PC-9 (cell line): ENCODE measurements around the gene TIMM9.

Source experiments
- EZH2 ChIP-seq: fragments of 200-600 bp; sonication (generic); IDR thresholded peaks from 2 replicates; pipeline ENCODE4 v1.8.0; 2017; ENCODE audit warnings: antibody characterized with exemption, low read depth
- TF ChIP-seq, protein P1 (sequence below): fragments of 200-600 bp; sonication (generic); conservative IDR thresholded peaks from 2 replicates; pipeline ENCODE4 v1.6.1; 2017; ENCODE audit warnings: mixed run types, antibody characterized with exemption, mild to moderate bottlenecking, moderate library complexity

DNA sequence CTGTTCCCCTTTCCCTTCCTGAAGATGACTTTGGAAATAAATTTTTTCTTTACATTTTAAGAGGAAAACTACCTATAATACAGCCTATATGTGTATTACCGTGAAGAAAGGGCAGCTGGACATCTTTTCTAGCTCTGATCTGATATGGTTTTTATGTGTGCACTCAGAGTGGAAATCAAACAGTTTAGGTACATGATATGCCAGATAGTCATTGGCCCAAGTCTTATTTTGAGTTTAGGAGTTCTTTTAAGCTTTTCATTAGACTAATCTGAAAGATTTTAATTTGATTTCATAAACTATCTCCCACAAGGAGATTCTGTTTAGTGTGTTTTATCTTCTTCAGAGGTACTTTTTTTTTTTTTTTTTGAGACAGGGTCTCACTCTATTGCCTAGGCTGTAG is 49.0 kb upstream of the TIMM9 start:
- TF ChIP-seq, protein P1, sequence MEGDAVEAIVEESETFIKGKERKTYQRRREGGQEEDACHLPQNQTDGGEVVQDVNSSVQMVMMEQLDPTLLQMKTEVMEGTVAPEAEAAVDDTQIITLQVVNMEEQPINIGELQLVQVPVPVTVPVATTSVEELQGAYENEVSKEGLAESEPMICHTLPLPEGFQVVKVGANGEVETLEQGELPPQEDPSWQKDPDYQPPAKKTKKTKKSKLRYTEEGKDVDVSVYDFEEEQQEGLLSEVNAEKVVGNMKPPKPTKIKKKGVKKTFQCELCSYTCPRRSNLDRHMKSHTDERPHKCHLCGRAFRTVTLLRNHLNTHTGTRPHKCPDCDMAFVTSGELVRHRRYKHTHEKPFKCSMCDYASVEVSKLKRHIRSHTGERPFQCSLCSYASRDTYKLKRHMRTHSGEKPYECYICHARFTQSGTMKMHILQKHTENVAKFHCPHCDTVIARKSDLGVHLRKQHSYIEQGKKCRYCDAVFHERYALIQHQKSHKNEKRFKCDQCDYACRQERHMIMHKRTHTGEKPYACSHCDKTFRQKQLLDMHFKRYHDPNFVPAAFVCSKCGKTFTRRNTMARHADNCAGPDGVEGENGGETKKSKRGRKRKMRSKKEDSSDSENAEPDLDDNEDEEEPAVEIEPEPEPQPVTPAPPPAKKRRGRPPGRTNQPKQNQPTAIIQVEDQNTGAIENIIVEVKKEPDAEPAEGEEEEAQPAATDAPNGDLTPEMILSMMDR = no peak
- TF ChIP-seq EZH2 = no peak
